Middle frontal gyrus (tissue), 1 donor: ENCODE results near the gene NAALADL2.
"Not testable (repeated sequence)": the region's sequence is repeated elsewhere in the genome, so short reads cannot be mapped to it uniquely, and the experiment has no call there.

Experiments used
- DNase-seq: peaks from one replicate; pipeline ENCODE4 v3.0.0-alpha.2; 2015; ENCODE audit warnings: low spot score; ENCODE audit errors: extremely low spot score

Gene NAALADL2

DNA sequence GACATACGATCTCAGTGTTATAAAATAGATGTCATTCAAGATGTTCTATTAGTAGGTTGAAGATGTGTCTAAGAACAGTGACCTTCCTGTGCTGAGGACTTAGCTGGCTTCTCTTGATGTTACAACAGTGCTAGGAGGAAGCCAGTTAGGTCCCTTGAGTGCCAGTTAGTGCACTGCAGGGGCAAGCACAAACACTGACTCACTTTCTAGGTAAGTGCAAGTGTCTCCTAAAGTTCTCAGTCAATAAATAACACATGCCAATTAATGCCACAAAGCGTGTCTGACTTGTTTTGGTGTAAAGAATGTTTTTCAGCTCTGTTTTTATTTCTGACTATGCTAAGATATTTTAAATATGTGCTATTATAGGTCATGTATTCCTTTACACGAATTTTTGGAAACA, 211.8 kb downstream of the NAALADL2 start:
- no peak for DNase-seq

DNA sequence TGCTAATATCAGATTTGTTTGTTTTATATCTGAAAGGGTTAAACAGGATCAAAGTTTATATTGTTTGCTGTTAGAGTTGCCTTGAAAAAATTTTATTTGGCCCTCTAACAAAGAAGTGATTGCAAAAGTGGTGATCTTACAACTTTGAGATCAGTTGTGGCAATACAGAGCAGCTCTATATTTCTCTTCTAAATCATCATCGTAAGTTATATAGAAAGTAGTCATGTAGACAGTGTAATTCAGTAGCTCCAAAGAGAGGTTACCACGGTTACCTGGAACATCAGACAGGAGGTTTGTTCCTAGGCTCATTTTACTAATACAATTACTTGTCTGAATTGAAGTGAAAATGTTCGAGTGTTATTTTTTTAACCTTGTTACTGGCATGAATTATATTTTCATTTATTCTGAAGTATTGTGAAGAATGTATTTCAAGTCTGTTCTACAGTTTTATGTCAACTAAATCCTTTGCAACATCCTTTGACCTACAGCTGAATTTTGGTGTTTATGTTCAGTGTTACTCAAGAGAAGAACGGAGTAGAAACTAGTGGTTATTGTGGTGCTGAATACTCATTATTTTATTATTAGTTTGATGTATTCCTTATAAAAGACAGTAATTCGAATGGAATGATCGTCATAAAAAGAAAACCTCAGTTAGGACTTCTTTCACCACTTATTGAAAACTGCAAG, 214.2 kb downstream of the NAALADL2 start:
- no peak for DNase-seq

DNA sequence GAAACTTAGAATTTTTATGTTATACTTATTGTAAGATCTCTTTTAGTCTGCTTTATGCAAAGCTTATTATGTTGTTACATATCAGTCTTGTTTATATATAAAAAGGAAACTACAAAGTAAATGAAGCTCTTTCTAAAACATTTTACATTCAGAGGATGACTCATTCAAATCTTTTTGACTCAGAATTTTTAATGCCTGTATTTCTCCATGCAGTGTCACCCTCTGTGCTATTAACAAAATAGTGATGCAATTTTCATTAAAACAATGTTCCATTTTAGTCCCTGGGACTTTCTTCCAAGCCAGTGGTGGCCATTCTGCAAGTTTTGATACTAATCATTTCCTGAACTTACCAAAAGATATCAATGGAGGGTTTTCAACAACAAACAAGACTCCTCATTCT, 216.1 kb downstream of the NAALADL2 start:
- DNase-seq = no peak

DNA sequence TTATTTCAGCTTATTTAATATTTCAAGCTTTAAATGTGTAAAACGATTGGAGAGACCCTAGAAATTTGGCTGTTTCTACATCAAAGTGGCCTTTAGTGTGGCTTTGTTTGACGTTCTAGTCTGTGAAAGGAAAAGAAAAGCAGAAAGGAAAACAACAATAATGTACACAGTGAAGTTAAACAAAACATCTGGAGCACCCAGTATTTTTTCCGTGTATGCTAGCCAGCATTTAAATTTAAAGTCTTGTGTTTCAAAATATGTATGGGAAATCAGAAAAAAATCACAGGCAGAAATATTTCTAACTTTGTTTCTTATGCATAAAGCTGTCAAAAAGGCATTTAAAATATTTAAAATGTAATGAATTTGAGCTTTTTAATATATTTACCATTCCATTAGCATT, 218.1 kb downstream of the NAALADL2 start:
- DNase-seq = no peak

DNA sequence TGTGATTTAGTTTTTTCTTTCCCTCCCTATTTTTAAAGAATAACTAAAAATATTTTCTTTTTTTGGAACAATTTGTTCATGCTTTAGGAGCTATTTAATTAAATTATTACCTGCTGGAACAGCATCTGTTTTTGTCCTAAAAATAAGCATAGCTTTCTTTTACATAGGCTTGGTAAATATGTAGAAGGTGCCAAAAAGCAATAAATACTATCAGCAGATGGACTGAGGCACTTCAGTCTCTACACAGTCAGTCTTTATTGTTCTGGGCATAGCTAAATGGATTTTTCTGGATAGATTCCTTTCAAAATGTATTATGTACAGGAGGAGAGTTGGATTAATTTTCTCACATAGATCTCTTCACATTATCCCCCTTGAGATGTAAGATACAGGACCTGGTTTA, 223.5 kb downstream of the NAALADL2 start:
- DNase-seq = no peak

DNA sequence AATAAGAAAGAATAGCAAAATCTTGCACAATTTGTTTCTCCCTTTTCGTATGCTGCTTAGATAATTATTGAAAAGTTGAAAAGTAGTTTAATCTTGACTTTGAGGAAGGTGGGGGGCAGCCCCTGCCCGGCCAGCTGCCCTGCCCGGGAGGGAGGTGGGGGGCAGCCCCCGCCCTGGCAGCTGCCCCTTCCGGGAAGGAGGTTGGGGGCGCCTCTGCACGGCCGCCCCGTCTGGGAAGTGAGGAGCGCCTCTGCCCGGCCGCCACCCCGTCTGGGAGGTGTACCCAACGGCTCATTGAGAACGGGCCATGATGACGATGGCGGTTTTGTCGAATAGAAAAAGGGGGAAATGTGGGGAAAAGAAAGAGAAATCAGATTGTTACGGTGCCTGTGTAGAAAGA, 228.0 kb downstream of the NAALADL2 start:
- DNase-seq = not testable (repeated sequence)

DNA sequence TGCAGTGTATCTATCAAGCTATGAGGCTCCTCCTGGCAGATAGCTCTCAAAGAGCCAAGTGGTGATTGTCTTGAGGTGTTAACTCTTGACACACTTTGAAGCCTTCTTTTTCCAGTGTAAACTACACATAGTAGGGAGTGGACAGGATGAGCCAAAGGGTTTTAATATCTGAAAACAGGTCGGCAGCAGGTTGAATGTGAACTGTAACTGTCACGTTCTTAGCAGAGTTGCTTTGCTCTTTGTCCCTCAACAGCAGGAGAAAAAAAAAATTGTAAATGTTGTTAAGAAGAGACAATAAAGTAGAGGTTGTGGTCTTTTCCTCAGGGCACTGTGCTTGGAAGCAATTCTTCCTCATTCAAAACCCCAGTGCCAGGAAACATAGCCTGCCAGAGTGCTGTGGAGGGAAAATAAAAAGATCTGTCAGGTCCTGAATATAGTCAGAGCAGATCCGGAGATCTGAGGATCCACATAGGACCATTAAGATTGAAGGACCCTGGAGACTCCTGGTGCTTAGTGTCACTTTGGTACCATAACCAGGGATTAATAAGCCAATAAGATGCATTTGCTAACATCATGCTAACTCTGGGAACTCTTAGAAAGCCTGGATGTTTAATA, 229.7 kb downstream of the NAALADL2 start:
- DNase-seq = no peak

DNA sequence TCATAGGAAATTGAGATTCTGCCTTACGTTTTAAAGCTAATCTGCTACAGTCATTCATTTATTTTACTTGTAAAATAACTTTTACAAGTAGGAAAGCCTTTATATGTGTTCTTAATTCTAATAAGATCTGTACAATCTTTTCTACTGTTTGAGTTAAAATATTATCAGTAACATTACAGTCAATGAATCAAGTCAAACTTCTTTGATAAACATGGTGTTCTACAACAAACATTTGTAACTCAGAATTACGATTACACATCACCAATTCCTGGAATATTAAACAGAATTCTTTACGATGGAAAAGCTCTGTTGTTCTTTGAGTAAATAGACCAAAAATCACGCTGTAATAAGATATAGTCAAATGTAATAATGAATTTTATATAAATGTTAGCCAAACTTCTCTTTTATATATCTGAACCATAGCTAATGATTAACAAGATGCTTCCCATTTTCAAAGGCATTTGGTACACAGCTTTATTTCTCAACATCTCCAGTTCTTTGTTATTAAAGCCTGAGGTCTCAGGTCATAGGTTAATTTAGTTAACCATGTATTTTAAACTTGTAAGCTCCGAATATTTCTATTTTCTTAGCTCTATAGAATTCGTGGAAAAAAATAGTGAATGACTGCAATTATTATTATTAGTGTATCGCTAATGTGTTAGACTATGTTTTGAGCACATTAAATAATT, 232.4 kb downstream of the NAALADL2 start:
- no peak for DNase-seq

DNA sequence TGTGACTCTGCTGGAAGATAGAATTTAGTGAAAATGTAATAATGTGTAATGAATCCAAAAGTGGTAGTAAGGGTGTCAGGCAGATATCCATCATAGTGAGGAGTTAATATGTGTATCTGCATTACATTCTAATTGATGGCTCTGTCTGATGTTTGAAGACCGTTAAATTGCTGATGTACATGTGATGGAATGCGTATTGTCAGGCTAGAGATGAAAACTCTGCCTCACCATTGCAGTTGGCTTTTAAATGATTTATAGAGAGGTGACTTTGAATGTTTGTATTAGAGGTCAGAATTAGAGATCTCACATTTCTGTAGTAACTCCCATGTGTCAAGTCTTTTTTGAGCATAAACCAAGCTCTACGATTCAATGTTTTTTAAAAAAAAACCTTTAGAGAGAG, 234.6 kb downstream of the NAALADL2 start:
- DNase-seq = no peak

DNA sequence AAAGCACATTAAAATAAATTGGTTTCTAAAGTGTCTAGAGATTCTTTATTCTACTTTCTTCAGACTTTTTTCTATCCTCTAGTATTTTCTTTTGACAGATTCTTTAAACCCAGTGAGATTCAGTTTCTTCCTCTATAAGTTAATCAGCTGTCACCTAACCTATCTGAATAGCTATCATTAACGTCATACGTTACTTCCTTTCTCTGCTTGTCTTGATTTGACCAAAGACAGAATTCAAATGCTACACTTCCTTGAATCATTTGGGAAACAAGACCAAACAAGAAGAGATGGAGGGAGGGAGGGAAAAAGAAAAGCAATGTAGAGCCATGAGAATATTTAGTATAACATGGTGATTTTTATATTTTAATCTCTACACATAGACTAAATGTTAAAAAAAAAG, 235.2 kb downstream of the NAALADL2 start:
- DNase-seq = no peak

DNA sequence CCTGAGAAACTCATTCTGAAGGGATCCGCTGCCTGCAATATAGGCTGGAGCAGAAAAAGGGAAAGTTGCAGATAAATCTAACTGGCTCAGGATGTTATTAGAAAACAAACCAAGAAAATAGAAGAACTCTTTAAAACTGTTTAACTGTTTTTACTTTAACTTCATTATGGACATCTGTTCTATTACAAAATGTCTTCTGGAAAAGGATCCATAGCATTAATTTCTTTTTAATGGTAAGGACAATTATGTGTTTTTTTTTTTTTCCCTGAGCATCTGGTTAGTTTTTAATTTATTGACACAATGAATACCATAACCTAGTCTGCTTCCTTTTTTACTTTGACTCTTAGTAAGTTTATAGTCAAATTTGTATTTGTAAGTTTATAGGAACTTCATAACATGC, 239.5 kb downstream of the NAALADL2 start:
- DNase-seq = no peak

DNA sequence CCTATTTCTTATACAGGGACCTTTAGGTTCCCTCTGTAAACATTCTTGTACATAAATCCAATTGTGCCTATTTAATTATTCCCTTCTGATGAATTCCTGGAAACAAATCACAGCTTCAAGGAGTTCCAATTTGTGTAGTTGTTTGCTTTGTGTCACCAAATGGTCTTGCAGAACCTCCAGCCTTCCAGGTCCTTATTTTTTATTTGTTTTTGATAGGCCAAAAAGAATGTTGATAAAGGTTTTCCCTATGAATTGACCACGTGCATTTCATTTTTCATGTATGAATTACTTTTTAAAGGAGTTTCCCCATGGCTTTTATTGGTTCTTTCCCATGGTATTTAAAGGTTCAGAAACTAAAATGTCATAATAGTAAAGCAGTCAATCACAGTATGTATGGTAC, 243.0 kb downstream of the NAALADL2 start:
- no peak for DNase-seq

DNA sequence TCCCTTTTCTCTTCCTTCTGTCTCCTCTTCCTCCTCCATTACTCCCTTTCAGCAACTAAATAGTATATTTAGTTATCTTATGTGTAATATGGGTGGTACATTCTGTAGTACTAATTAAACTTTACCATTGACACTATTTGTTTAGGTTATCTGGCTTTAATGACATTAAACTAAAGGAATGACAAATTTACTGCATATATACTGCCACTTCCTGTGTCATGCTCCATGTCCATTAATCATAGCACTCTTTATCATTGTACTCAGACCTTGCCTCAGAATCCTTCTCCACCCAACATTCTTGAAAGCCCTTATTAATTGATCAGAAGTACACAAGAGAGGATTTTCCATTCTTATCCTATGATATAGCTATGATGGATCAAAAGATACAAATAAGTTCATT, 244.2 kb downstream of the NAALADL2 start:
- no peak for DNase-seq

DNA sequence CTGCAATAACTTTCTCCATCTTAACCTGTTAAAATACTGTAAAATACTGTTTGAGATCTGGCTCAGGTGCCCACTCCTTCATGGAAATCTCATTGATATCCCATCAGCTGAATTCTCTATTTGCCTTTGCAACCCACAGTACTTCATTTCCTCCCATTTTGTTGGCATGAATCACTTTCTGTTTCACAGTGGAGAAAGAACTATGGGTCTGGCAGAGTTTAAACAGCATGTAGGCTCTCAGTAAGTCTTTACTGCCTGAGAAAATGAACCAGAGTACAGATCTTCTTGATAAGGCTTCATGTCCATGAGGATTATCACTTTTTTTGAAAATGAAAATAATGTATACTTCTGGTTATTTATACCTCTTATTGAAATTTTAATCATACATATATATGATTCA, 245.9 kb downstream of the NAALADL2 start:
- DNase-seq = no peak

DNA sequence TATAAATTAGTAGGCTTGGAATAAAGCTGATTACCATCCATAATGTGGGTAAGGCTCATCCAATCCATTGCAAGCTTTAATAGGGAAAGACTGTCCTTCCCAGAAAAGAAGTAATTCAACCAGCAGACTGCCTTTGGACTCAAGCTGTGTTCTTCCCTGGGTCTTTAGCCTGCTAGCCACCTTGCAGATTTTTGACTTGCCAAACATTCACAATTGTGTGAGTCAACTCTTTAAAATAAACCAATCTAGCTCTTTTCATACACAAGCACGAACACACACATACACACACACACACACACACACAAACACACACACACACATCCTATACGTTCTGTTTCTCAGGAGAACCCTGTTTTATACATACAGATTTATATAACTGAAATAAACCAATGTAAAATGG, 248.1 kb downstream of the NAALADL2 start:
- no peak for DNase-seq

DNA sequence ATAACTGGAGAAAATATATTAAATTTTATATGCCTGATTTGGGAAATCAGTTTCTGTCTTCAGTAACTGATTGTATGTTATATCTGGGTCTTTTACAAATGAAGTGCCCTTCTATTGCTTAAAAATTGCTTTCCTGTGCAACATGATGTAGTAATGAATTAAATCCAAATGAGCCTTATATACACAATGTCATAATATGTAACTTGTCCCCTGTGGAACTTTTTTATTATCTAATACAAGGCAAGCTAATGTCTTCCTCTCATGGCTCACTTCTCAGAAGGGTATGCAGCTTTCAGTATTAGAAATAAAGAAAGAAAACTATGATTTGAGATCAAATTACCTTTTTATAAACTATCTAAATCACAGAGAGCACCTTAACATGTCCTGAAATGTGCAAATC, 248.9 kb downstream of the NAALADL2 start:
- DNase-seq = no peak

DNA sequence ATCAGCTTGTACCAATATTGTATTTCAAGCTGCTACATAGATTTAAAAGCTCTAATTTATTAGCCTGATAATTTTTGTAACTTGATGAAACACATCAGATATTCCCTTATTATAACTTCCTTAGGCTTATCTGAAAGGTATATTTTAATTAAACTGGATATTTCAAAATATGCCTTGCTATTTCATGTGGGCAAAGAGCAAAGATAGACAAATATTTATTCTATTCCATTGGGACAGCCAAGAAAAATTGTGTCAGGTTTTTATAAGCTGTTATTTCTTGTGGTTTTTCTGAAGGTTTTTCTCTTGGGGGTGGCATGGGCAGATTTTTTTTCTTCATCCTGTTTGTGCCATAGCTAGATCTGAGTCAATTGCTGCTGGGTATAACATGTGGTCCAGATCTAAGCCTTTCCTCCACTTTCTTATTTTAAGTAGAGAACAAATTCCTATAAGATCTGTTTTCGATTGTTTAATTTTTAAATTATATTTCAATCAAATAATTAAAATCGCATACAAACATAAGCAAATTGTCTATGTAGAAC, 249.5 kb downstream of the NAALADL2 start:
- no peak for DNase-seq

DNA sequence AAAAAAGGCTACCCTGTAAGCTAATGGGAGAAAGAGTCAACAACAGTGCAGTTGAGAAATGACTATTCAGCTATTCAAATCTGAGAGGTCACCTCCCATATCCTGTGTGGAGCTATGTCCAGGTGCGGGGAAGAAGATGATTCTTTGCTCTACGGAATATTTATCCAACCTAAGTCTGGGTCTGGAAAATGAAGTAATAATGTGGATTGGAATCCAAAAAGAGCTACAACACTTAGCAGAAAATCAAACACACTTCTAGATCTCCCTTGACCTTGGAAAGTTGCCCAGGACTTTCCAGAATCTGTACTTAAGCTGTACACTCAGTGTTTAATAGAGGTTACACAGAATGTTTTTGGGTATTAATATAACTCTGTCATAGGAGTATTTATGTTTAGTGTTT, 251.9 kb downstream of the NAALADL2 start:
- DNase-seq = no peak

DNA sequence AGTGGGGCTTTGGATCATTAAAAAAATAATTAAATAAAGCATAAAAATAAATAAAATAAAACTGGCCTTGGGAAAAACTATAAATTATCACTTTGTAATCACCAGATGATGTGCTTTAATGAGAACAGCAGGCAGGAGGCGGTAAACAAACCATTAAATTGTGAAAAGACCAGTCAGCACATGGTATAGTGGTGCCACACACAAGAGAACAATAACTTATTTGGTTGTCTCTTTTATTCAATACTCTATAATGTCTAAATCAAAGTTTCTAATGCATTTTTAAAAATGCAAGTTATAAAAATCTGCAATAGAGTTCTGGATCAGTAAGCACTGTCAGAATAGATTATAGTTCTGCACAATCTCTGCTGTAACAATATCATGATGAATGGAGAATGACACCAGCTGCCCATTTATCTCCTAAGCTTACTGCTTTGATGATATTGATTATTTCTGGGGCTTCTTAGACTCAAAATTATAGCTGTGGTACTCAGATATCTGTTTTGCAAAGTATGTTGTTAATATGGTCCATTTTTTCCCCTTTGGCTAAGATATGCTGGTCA, 259.3 kb downstream of the NAALADL2 start:
- DNase-seq = no peak

DNA sequence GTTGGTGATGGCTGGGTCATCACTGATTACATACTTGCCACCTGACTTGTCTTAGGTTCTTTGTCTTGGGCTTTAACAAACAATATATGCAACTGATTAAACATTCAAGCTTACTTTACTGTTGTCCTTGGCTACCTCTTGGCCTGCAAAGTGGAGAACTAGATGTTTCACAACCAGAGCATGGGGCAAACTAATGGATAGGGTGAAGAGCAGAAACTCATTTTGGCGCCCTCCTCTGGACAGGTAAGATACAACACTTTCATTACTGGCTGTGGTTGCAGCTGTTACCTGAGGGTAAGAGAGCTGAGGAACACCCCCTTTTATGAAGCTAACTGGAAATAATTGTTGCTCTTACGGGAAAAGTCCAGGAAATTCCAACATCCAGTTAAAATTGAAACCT, 262.1 kb downstream of the NAALADL2 start:
- no peak for DNase-seq

DNA sequence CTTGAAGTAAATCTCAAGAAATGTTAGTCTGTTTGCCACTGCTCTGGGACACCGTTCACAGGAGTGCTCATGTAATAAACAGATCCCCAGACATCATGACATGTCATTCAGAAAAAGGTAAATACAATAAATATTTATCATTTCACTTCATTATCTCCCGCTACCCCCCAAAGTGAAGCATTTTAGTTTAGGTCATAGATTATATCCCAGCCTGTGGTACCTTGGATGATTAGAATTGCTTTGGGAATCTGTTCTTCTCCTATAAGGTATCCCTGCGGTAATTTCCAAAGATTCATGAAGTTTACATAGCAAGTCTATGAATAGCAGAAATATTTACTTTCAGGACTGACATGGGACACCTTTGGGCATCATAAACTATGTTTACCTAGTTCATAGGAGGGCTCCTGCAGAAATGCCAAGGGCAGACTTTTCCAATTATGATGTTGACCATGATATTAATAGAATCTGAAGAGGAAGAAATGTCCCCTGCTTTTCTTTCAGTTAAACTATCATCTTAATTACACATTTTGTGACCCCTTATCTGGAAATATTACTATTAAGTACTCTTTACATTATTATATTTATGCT, 268.0 kb downstream of the NAALADL2 start:
- DNase-seq = no peak

DNA sequence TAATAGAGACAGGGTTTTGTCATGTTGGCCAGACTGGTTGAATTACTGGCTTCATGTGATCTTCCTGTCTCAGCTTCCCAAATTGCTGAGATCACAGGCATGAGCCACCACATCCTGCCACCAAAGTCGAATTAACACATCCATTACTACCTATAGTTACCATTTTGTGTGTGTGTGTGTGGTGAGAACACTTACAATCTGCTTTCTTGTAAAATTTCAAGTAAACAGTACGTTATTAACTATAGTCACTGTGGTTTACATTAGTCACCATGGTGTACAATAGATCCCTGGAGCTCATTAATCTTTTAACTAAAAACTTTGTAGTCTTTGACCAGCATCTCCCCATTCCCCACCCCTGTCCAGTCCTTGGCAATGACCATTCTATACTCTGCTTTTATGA, 270.0 kb downstream of the NAALADL2 start:
- no peak for DNase-seq
